ENCODE measurements around the gene TMEM229B.

DNA sequence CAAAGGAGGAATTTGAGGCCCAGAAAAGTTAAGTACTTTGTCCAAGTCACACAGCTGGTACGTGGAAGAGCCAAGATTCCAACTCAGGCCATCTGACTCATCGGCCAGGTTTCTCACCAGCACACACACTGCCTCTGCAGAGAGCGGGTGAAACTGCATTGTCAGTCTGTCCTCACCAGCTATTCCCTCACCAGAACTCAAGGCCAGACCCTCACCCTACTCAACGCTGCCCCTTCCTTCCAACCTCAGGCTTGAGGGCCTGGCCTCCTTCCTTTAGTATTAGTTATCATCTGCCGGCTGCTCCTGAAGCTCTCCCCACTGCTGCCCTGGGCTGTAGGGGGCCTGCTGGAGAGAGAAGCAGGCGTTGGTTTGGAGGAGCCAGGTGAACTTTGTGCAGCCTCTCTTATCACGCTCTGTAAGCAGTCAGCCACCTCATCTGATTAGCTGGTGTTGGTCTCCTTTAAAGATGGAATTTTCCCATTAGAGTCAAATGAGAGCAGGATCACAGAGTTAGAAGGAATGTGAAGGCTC lies 60.0 kb downstream of the TMEM229B start:
- TF ChIP-seq POLR2A (IDR thresholded peaks at IDR 0.05; ENCODE audit: low read depth, low read length) = no peak
- TF ChIP-seq, protein P1, sequence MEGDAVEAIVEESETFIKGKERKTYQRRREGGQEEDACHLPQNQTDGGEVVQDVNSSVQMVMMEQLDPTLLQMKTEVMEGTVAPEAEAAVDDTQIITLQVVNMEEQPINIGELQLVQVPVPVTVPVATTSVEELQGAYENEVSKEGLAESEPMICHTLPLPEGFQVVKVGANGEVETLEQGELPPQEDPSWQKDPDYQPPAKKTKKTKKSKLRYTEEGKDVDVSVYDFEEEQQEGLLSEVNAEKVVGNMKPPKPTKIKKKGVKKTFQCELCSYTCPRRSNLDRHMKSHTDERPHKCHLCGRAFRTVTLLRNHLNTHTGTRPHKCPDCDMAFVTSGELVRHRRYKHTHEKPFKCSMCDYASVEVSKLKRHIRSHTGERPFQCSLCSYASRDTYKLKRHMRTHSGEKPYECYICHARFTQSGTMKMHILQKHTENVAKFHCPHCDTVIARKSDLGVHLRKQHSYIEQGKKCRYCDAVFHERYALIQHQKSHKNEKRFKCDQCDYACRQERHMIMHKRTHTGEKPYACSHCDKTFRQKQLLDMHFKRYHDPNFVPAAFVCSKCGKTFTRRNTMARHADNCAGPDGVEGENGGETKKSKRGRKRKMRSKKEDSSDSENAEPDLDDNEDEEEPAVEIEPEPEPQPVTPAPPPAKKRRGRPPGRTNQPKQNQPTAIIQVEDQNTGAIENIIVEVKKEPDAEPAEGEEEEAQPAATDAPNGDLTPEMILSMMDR (conservative IDR thresholded peaks at IDR 0.05; ENCODE audit: low read depth, low read length) = no peak
